Subcutaneous adipose tissue (tissue), 4 donors: ENCODE measurements around the gene RHOF. TPM values are rescaled to one million over a fixed set of nuclear protein-coding genes. Genes with fewer than 3 reads are reported as not detected.

Source experiments
- total RNA-seq, 4 donors: library from RNA; depleted of rRNA; stranded (reverse); fragments of >200 nt; gene quantifications; one replicate each; pipeline ENCODE4 v1.1.0, GENCODE V29; 2016
- TF ChIP-seq, protein P1 (sequence below): fragments of 450-650 bp; IDR thresholded peaks from one replicate; pipeline ENCODE4 v1.5.1; 2016; ENCODE audit warnings: low read depth, mild to moderate bottlenecking, control low read depth, antibody characterized with exemption, moderate library complexity

The RHOF gene
- total RNA-seq, 4 donors from 2014 or later = 1.6 to 17.0 (median 11.4) TPM

DNA sequence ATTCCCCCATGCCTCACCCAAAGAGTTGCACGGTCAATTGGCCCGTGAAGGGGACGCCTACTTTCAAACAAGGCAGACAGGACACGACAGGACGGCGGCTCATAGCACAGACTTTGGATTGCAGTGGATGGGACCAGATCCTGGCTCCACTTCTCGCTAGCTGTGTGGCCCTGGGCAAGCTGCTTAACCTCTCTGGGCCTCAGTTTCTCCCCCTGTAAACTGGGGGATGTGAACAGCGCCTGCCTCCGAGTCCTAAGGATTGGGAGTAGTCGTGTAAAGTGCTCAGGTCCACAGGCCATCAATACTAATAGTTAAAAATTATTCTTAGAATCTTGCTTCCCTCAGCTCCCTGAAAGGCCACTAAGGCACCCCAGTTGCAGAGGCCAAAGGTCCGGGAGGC lies 13.1 kb downstream of the RHOF start:
- TF ChIP-seq, protein P1, sequence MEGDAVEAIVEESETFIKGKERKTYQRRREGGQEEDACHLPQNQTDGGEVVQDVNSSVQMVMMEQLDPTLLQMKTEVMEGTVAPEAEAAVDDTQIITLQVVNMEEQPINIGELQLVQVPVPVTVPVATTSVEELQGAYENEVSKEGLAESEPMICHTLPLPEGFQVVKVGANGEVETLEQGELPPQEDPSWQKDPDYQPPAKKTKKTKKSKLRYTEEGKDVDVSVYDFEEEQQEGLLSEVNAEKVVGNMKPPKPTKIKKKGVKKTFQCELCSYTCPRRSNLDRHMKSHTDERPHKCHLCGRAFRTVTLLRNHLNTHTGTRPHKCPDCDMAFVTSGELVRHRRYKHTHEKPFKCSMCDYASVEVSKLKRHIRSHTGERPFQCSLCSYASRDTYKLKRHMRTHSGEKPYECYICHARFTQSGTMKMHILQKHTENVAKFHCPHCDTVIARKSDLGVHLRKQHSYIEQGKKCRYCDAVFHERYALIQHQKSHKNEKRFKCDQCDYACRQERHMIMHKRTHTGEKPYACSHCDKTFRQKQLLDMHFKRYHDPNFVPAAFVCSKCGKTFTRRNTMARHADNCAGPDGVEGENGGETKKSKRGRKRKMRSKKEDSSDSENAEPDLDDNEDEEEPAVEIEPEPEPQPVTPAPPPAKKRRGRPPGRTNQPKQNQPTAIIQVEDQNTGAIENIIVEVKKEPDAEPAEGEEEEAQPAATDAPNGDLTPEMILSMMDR = no peak

GRCh38 chr12:121779422-121779895 lies 14.0 kb downstream of the RHOF start:
- TF ChIP-seq, protein P1 = no peak

DNA sequence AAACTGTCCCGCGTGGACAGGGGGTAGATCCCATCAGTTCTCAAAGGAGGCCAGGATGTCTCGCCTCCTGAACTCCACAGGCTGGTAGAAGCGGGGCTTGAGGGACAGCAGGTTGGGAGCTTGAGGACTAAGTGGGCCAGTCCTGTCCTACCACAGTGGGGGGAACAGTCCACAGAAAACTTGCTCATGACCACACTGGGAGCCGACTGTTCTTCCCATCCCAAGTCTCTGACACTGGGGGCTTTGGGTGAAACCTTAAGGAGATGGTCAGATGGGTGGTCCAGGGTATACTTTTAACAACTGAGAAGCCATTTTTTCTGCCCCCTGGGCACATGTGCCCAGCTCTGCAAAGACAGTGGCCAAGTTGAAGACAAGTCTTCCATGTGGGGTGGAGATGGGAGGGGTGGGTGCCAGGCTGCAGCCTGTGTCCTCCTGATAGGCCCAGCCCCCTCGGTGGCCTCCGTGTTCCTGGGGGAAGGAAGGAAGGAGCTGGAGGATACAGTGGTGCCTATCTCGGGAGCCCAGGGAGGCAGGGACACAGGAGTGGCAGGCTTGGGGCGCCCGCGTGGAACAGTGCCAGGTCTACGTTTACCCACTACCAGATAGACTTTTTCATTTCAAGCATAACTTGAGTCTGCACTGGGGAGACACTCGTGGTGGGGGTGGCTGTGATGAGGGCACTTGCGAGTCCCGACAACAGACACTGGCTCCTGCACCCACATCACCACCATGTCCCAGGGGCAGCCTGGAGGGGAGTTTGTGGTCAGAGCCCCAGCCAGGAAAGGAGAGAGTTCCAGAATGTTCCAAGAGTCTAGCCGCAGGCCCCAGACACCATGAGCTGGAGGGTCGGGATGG lies 14.7 kb downstream of the RHOF start:
- TF ChIP-seq, protein P1 = no peak

DNA sequence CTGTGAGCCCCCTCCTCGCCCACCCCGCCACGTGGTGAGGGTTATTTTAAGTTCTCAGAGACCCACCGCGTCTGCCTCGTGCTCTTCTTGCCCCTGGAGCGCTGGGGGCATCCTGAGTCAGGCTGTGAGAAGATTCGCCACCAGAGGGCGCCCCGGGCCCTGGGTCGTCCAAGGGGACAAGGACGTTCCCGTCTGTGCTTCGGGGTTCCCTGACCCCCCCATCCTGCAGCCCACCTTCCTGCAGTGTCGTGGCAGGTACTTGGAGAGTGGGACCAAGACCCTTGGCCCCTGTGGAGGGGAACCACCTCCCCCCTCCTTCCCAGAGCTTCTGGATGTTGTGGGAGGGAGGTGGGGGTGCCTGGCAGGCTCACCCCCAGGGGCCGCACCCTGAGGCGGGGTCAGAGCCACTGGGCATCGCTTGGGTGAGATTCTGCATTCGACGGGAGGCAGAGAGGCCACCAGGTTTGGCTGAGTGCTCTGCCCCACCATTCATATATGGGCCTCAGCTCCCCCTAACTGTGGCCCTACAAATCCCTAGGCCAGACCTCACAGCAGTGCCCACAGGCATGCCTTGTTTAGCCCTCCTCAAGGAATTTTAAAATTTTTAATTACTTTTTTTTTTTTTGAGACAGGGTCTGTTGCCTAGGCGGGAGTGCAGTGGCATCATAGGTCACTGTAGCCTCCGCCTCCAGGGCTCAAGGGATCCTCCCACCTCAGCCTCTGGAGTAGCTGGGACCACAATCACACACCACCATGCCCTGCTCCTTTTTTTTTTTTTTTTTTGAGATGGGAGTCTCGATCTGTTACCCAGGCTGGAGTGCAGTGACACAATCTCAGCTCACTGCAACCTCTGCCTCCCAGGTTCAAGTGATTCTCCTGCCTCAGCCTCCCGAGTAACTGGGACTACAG lies 17.0 kb downstream of the RHOF start:
- TF ChIP-seq, protein P1 = no peak

DNA sequence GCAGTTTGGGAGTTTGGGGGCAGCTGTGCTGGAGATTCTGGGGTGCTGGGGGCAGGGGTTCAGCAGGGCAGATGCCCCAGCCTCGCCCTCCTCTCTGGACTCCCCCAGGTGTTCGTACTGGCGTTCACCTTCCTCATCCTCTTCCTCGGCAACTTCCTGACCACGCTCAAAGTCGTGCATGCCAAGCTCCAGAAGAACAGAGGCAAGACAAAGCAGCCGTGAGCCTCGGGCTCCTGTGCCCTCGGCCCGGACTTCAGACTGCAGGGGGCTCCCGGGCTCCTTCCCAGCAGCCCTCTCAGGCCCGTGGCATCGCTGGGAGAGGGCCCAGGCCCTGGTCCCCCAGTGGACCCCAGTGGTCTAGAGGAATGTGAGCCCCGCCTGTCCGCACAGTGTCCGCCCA lies 18.0 kb downstream of the RHOF start:
- TF ChIP-seq, protein P1 = no peak

- TF ChIP-seq, protein P1 = no peak
Observed at GRCh38 chr12:121774968-121775474, 18.5 kb downstream of the RHOF start.
